Esophagus squamous epithelium (tissue), 5 donors: ENCODE measurements around the gene ZIK1. TPM values are rescaled to one million over a fixed set of nuclear protein-coding genes. Genes with fewer than 3 reads are reported as not detected.

Experiments
- DNase-seq: peaks from one replicate; lab custom pipeline; 2025; lab: John Stamatoyannopoulos, UW
- H3K27ac ChIP-seq, 4 donors: fragments of 200-600 bp; sonication (generic); one replicate each; pipeline ENCODE4 v1.5.1; 2016 to 2019; ENCODE audit warnings: mild to moderate bottlenecking in 1 of 4
- H3K27me3 ChIP-seq, 4 donors: fragments of 200-600 bp; sonication (generic); 1 replicate in 3 of 4; 2 replicates in 1 of 4; pipeline versions ENCODE4 v1.5.1 to v1.6.0; 2017 to 2021; ENCODE audit warnings: antibody characterized with exemption in 1 of 4
- H3K36me3 ChIP-seq, 3 donors: fragments of 200-600 bp; sonication (generic); one replicate each; pipeline ENCODE4 v1.5.1; 2016 to 2019
- H3K4me1 ChIP-seq, 3 donors: fragments of 200-600 bp; sonication (generic); one replicate each; pipeline ENCODE4 v1.5.1; 2017 to 2019
- H3K4me3 ChIP-seq, 4 donors: fragments of 200-600 bp; sonication (generic); 1 replicate in 3 of 4; 2 replicates in 1 of 4; pipeline ENCODE4 v1.5.1; 2016 to 2019; ENCODE audit warnings: mild to moderate bottlenecking in 2 of 4, moderate library complexity in 1 of 4
- H3K9me3 ChIP-seq, 3 donors: fragments of 200-600 bp; sonication (generic); one replicate each; pipeline ENCODE4 v1.5.1; 2016 to 2019
- CTCF ChIP-seq, 6 experiments: fragments of 450-650 bp in 4 of 6; fragments of 200-600 bp in 2 of 6; sonication (generic) in 2 of 6; IDR thresholded peaks; one replicate each; pipeline ENCODE4 v1.5.1; 2016 to 2019; ENCODE audit warnings: antibody characterized with exemption in 6 of 6, mild to moderate bottlenecking in 4 of 6, moderate library complexity in 4 of 6
- POLR2A ChIP-seq, 4 donors: fragments of 450-650 bp; IDR thresholded peaks; one replicate each; pipeline ENCODE4 v1.6.1; 2017; ENCODE audit warnings: antibody characterized with exemption in 4 of 4, mild to moderate bottlenecking in 4 of 4, moderate library complexity in 3 of 4
- WGBS, 2 donors: methylation state at CpG; one replicate each; pipeline ENCODE4 v1.1.5; 2018; 5-methylcytosine and 5-hydroxymethylcytosine counted together
- intact Hi-C: fragments of 100-400 bp; cut with DNase I; formaldehyde crosslinking; loops from one replicate; pipeline ENCODE4 v1.15.0; 2022
- total RNA-seq, 4 donors: library from RNA; depleted of rRNA; stranded (reverse); fragments of >200 nt; gene quantifications; one replicate each; pipeline ENCODE4 v1.1.0, GENCODE V29; 2016
- donor health status: DM: yes; HTN: yes; CAD: no.

ZIK1 gene
- total RNA-seq, 4 donors from 2014 or later: 0.38 to 4.6 (median 3.1) TPM

- Histone ChIP-seq H3K9me3 (peaks cover 8 to 76% (median 59%) of the 10 kb centered on the region in 3 donors), H3K4me1 (peaks cover 5 to 23% (median 10%) of the 10 kb centered on the region in 3 donors), H3K36me3 (peaks cover 39 to 56% (median 43%) of the 10 kb centered on the region in 3 donors), H3K4me3 (peak overlapping the region in 2 of 4 donors; percentile 98 to 99), H3K27me3 (no peaks in the 10 kb centered on the region), H3K27ac (no peak overlapping the region)
- 94 to 100% methylated on average over 3 of the region's 3 CpGs for WGBS, 2 donors
- no peak for DNase-seq
- TF ChIP-seq POLR2A (IDR thresholded peaks at IDR 0.05) (no peak), CTCF (IDR thresholded peaks at IDR 0.05) (no peak)
- intact Hi-C loops: no loop called here
Observed at GRCh38 chr19:57615346-57615745, 31.4 kb downstream of the ZIK1 start.

GRCh38 chr19:57620673-57621348 lies 36.9 kb downstream of the ZIK1 start:
- intact Hi-C loops: no loop called here
- no peaks in the 10 kb centered on the region for H3K27me3 ChIP-seq
- TF ChIP-seq CTCF (IDR thresholded peaks at IDR 0.05): no peak
- no peak for TF ChIP-seq POLR2A (IDR thresholded peaks at IDR 0.05)
- peak overlapping the region in 1 of 4 donors; percentile 37 for H3K4me3 ChIP-seq
- 94 to 97% methylated on average over 10 of the region's 10 CpGs for WGBS, 2 donors
- H3K4me1 ChIP-seq: peaks cover 0 to 2% (median 0%) of the 10 kb centered on the region in 3 donors
- peaks cover 53 to 95% (median 56%) of the 10 kb centered on the region in 3 donors for H3K36me3 ChIP-seq
- H3K27ac ChIP-seq: no peak overlapping the region
- peaks cover 26 to 100% (median 91%) of the 10 kb centered on the region in 3 donors for H3K9me3 ChIP-seq
- DNase-seq: no peak

GRCh38 chr19:57623091-57623490 lies 39.1 kb downstream of the ZIK1 start:
- Histone ChIP-seq H3K27me3 (no peaks in the 10 kb centered on the region), H3K4me3 (no peak overlapping the region), H3K36me3 (peaks cover 32 to 72% (median 40%) of the 10 kb centered on the region in 3 donors), H3K4me1 (no peaks in the 10 kb centered on the region), H3K27ac (no peak overlapping the region), H3K9me3 (peaks cover 21 to 98% (median 89%) of the 10 kb centered on the region in 3 donors)
- no peak for DNase-seq
- intact Hi-C loops: no loop called here
- TF ChIP-seq POLR2A (IDR thresholded peaks at IDR 0.05) (no peak), CTCF (IDR thresholded peaks at IDR 0.05) (no peak)

- H3K4me1 ChIP-seq: peaks cover 5 to 20% (median 7%) of the 10 kb centered on the region in 3 donors
- peak within 1 kb of the TSS; percentile 77 to 89 (median 86) for H3K27ac ChIP-seq
- peak in 1 of 6 experiments; percentile 13 for TF ChIP-seq CTCF (IDR thresholded peaks at IDR 0.05)
- TF ChIP-seq POLR2A (IDR thresholded peaks at IDR 0.05): peak in 1 of 4 donors; percentile 30
- 7 to 10% methylated on average over 6 to 9 of the region's 59 CpGs for WGBS, 2 donors
- H3K4me3 ChIP-seq: peak within 1 kb of the TSS; percentile 74 to 96 (median 84)
- no peaks in the 10 kb centered on the region for H3K27me3 ChIP-seq
- peak; percentile 38 for DNase-seq
- peaks cover 9 to 43% (median 34%) of the 10 kb centered on the region in 3 donors for H3K9me3 ChIP-seq
- intact Hi-C loops: no loop called here
- peaks cover 0 to 41% (median 0%) of the 10 kb centered on the region in 3 donors for H3K36me3 ChIP-seq
Observed at GRCh38 chr19:57632987-57633831, 49.3 kb downstream of the ZIK1 start, which contains the start of gene ZNF211. Gene ZNF211 (plus strand): TSS chr19:57633168. CDS start chr19:57633347, 179 bp downstream.
